GM21528 (cell line): ENCODE results near the gene CEP162.
"Not testable (repeated sequence)": the region's sequence is repeated elsewhere in the genome, so short reads cannot be mapped to it uniquely, and the experiment has no call there.

Source experiments
- ATAC-seq: cut with Tn5 transposase; IDR thresholded peaks from one replicate; pipeline ENCODE4 v1.9.1; 2021; ENCODE audit warnings: mild to moderate bottlenecking, moderate library complexity; ENCODE audit not compliant: unreplicated experiment, low FRiP score

Gene CEP162, protein sequence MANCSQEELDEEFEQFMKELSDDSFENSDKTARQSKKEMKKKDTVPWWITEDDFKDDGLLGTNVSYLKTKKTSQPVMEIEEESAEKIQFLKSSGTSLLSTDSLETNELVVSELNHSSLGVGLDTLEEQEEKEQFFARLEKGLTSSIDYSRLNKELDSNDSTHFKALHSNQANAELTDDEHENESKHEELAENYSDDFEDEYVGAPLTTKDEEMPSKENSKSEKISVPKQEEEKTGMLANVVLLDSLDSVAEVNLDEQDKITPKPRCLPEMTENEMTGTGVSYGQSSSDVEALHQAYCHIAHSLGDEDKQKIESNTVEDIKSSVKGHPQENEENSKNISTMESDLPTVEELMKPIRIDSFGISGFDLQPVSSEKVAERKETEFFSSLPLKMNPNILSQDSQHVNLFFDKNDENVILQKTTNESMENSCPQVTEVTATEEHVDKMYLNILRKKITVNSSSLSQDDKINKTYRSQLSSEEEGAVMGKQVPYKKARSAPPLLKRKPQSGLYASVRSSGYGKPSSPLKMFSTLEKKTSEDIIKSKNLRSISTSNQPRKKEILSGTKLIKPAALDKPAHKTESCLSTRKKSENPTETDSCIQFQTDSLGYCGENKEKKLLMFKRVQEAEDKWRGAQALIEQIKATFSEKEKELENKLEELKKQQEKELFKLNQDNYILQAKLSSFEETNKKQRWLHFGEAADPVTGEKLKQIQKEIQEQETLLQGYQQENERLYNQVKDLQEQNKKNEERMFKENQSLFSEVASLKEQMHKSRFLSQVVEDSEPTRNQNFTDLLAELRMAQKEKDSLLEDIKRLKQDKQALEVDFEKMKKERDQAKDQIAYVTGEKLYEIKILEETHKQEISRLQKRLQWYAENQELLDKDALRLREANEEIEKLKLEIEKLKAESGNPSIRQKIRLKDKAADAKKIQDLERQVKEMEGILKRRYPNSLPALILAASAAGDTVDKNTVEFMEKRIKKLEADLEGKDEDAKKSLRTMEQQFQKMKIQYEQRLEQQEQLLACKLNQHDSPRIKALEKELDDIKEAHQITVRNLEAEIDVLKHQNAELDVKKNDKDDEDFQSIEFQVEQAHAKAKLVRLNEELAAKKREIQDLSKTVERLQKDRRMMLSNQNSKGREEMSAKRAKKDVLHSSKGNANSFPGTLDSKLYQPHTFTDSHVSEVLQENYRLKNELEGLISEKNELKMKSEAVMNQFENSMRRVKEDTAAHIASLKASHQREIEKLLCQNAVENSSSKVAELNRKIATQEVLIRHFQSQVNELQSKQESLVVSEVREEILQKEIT (N-terminal part only)

DNA sequence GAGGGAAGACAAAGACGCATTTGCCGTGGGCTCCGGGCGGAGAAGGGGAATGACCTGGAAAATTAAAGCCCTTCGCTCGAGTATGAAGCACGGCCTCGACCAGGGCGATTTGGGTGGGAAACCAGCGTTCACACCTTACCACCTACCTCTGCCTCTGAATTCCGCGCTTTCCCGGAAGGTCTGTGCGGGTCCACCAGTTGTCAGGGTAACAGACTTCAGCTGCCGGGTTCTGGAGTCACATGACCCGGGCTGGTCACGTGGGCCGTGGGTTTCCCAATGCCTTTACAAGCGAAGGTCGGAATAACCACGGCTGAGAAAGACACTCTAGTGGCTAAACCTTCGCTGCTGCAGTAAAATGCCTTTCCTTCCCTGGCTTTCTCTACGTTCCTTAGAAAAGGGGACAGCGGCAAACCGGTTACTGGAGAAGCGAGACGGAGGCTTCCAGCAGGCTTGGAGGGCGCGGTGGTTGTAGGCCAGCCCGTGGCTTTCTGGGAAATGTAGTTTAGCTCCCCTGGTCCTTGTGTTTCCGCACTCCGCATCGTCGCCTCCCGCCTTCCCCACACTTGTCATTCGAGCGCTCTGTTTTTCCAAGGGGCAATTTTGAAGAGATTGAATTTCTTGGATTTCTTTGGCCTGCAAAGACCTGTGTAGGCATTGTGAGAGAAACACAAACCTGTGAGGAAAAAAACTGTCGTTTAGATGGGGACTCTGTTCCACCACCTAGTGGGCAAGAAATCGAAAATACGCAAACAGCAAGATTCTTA is at the start of gene CEP162:
Gene CEP162, minus strand, starts transcription at position 210 of the 764 bp plus-strand sequence. CDS start 1,250 bp downstream, outside the sequence.
- ATAC-seq, result peak; percentile 99

DNA sequence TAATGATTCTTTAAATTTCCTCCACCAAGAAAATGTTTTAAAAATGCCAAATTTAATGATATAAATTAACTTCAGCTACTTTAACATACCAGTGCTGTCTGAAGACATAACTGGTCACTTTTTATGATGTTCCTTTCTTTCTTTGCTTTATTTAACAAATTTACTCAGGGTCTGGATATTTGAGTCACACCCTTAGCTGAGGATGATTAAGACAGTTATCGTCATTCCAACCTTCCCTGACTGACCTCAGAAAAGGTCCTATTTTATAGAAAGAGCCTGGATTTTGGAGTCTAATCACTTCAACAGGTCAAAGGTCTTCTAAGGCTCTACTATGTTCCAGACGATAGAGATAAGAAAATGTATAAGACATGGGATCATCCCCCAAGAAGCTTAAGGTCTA is 47.4 kb upstream of the CEP162 start:
- no peak for ATAC-seq

DNA sequence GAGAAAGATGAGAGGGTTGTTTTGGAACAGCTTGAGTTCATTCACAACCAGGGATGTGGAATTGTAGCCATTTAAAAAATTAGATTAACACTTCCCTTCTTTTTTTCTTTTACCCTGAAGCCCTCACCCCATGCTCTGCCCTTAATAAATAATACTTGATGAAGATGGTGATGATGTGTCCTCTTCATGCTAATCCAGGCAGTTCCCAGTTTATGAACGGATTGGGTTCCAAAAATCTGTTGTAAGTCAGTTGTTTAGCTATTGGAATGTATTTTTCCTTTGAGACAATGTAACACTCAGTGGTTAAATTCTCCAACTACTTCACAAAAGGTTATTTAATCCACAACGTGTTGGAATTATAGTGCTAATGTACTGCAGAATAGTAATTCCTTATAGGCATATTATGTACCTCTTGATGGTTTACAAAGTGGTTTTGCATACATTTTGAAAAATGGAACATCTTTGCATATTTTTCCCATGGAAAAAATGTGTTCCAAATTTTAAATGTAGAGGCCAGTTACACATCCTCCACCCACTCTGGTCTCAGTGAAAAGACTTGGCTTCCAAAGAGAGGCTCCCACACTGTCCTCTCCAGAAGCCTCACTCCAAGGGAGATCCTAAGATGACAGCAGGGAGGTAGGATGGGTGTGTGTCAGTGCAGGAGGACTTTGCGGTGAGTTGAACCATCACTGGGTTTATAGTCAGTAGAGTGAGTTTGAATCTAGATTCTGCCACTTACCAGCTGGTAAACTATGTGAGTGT is 45.8 kb upstream of the CEP162 start:
- no peak for ATAC-seq

DNA sequence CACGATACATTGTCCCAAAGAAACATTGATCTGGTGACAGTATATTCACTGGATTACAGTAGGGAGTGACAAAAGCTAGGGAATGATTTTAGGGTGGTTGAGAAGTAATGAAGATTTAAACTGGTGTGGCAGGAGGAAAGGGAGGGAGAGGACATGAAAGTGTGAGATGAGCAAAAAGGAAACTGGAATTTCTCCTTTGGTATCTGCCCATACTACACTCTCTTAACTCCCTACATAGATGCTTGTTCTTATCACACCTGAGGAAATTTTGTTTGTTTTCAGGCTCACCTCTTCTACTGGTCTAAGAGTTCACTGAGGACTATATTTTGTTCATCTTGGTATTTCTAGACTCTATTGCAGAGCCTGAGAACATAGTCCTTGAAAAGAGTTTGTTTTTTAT is 44.9 kb upstream of the CEP162 start:
- no peak for ATAC-seq

DNA sequence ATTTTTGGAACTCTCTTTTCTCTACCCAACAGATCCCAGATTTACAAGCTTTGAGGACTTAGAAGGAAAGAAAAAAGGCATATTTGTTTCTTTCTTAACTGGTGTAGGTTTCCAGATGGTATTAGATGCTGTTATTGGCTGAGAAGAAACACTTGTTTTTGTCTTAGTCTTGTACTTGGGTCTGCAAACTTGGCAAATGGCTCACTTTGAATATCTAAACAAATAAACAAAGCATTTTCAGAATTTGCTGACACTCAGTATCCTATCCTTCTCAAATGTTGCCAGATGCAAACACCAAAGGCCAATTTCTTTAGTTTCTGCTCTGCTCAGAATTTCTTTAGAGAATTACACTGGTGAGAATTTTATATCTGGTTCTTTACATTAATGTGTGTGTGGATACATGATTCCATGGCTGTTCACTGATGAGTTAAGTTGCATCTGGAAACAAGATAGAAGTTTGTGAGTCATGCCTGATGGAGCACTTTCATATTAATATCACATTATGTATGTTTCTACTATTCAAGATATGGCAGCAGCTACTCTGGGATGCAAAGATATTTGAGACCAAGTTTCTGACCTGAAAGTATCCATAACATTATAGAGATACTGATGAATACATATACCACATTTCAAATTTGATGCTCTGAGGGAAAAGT is 43.7 kb upstream of the CEP162 start:
- ATAC-seq, result no peak

DNA sequence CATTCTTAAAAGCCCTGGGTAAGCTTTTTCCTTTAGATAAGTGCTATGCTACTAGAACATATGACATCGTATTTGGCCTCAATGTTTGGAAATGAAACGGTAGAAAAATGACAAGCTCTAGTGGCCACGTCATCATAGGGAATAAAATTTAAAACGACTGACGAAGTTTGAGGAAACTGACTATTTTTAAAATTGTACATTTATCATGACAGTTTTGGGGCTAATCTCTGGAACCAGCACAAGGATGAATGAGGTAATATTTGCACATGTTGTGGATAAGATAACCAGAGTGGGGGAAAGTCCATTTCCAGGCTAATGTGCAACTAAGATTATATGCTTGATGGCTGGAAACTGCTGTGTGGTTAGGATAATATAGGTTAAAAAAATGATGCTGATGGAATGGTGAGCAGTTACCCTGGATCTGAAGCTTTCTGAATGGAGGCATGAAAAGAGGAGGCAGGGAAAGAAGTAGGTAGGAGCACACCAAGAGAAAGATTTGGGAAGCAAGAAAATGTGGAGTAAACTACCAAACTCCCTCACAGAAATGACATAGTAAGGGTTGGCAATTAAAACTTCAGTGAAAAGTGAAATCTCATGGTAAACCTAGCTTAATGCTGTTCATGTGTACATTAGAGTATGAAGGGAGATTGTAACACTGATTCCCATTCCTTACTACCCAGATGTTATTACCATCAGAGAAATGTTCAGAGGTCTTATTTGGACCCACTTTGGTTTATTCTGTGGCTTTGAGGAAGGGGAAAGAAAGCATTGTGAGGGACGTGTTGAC is 42.7 kb upstream of the CEP162 start:
- ATAC-seq, result no peak

DNA sequence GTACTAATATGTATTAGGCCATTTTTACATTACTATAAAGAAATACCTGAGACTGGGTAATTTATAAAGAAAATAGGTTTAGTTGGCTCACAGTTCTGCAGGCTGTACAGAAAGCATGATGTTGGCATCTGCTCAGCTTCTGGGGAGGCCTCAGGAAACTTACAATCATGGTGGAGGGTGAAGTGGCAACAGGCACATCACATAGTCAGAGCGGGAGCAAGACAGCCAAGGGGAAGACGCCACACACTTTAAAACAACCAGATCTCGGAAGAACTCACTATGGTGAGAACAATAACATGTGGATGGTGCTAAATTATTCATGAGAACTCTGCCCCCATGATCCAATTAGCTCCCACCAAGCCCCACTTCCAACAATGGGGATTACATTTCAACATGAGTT is 41.3 kb upstream of the CEP162 start:
- ATAC-seq, result no peak

DNA sequence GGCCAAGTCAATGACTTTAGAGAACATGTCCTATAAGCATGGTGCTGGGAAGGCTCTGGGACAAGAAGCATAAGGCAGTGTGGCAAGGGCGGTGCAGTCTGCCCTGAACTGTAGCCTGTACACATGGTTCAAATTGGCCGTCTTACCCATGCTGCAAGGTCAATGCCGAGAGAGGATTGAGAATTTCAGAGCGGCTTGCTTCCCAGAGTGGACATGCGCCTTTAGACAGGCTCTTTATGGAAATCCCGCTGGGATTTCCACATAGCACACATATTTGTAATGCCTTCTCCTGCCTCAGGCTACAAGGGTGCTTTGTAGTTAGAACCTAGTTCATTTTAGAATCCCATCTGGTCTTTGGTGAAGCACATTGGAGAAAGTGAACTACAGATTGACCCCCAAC is 36.1 kb upstream of the CEP162 start:
- no peak for ATAC-seq

DNA sequence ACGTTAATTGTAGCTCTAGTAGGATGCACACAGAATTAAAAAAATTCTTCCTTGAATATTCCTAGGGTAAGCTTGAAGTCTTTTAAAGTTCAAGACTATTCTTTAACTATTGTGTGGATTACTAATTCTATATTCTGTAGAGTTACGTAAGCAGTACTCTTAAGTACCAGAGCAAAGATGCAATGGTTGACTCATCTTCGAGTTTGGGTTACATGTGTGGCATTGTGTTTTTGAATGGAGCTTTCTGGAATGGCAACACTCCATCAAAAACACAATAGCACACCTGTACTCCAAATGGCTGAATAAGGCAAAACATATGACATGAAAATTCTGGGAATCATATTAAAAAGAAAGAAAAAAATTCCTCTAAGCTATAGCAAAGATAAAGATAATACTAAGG is 33.5 kb upstream of the CEP162 start:
- ATAC-seq, result no peak

DNA sequence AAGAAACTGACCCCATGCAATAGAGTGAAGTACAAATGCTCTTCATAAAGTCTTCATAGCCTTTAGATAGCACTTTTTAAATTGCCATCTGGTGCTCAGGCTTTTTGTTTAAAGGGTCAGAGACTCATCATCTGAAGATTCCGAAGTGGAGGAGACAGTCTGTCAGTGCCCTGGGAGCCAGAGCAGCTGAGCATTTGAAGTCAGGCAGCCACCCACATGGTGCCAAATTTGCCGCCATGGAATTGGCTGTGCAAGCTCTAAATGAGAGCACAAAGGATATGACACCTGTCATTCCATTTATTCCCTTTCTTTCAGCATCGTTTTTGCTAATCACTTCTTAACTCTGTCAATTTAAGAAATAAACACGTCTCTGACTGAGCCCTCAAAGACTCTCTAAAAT is 32.8 kb upstream of the CEP162 start:
- no peak for ATAC-seq

DNA sequence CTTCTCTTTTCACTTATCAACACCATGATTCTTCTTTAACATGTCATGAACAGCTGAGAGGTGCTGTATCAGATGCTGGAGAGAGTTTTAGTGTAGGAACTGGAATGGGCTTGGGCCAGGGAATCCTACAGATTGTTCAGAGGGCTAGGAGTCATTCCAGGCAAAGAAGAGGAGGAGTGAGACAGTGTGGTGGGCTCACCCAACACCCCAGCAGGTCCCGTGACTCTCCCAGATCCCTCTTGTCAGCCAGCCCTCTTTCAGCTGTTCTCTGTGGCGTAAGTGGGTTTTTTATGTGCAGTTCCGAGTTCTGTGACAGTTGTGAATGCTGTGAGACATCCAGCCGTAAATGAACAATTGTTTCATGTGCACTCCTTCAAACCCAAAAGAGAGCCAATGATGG is 31.4 kb upstream of the CEP162 start:
- ATAC-seq, result no peak

DNA sequence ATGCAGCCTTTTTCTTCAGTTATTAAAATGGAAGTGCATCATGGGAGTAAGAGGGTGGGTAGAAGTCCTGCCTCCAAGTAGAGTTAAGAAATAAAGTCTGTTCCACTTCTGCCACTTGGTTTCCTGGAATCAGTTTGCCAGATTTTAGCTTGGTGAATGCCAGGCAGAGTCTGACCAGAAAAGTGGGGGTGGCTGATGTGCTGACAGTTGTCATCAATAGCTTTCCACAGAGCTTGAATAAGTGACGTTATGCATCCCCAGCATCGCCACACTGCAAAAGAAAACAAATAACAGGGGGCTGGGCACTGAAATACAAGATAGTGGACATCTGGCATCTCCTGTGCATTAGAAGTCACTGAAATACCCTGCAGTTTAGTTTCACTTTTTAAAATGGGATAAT is 30.8 kb upstream of the CEP162 start:
- ATAC-seq, result no peak

DNA sequence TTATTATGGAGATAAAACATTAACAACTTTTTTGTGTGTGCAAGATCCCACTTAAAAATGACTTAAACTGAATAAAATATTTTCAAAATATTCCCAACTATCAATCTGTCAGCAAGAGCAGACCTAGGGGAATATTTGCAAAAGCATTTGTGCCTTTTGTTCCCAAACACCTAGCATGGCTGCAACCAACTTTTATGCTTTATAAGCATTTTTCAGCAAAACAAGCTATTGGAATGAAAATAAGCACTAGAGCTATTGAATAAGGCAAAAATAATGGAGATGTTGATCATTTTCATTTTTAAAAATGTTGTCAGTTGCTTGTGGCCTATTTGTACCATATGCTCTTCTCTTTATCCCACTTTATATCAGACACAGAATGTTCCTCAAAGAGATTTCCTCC is 28.2 kb upstream of the CEP162 start:
- ATAC-seq, result no peak

DNA sequence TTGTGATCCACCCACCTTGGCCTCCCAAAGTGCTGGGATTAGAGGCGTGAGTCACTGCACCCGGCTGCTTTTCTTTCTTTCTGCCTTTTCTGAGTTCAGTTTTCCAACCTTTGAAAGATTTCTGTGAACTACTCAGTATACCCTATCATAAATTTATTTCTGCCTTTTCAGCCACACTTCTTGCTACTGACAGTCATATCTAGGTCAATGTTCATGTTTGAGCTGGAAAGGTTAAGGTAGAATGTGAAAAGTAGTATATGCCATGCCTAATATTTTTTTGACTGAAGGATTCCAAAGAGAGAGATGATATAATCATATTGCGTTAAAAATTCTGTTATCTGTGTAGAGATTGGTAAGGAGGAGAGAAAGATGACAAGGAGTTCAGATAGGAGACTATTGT is 25.9 kb upstream of the CEP162 start:
- no peak for ATAC-seq

DNA sequence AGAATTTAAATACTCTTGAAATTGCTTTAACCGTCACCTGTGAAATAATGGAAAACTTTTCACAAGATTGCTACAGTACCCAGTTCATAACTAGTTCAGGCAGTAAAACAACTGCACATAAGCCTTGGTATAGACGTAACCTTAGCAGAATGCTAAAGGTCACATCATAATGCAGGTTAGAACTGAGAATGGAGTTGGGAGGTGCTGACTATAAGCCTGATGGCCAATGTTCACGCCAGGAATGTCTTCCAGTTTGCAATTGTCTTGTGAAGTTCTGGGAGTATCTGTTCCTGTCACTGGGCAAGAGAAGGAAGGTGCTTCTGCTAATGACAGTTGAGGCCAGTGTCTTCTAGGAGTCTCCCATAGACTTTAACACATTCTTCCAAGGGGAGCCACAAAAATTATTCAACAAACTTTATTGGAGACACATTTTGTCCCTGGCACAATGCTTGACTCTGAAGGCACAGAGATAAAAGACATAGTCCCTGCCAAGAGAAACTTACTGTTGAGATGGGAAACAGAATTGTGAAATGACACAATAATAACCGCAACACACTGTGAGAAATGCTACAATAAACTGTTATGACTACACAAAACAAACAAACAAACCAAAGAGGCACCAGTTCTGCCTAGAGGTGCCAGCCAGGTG is 24.6 kb upstream of the CEP162 start:
- no peak for ATAC-seq

DNA sequence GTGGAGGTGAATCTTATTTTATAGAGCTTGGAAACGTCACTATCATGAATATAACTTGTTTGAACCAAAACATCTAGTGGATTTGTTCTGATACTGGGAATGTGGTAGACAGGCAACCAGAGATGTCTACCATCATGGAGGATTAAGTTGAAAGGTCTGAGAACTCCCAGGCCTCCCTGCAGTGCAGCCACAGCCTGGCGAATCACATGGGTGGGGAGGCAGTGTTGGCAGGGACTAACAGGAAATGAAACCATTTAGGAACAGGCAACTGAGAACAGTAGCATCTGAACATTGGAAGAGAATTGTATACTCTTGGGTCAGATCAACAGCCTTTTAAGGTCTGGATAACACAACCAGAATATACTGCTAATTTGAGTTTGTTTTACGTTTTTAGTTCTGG is 22.3 kb upstream of the CEP162 start:
- ATAC-seq, result no peak

DNA sequence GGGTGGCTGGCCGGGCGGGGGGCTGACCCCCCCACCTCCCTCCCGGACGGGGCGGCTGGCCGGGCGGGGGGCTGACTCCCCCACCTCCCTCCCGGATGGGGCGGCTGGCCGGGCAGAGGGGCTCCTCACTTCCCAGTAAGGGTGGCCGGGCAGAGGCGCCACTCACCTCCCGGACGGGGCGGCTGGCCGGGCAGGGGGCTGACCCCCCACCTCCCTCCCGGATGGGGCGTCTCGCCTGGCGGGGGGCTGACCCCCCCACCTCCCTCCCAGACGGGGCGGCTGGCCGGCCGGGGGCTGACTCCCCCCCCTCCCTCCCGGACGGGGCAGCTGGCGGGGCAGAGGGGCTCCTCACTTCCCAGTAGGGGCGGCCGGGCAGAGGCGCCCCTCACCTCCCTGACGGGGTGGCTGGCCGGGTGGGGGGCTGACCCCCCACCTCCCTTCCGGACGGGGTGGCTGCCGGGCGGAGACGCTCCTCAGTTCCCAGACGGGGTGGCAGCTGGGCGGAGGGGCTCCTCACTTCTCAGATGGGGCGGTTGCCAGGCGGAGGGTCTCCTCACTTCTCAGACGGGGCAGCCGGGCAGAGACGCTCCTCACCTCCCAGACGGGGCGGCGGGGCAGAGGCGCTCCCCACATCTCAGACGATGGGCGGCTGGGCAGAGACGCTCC is 17.1 kb upstream of the CEP162 start:
- ATAC-seq, result not testable (repeated sequence)
